BLaER1 (cell line): ENCODE results near the gene KAZN.

Source experiments
- H3K27ac ChIP-seq: shearing (Covaris generic); formaldehyde crosslinking; 2 replicates; pipeline ENCODE4 v1.8.1; 2022
- H3K27me3 ChIP-seq: shearing (Covaris generic); formaldehyde crosslinking; 2 replicates; pipeline ENCODE4 v1.8.1; 2022
- H3K36me3 ChIP-seq: shearing (Covaris generic); formaldehyde crosslinking; 2 replicates; pipeline ENCODE4 v1.8.1; 2022
- H3K4me1 ChIP-seq: shearing (Covaris generic); formaldehyde crosslinking; 2 replicates; pipeline ENCODE4 v1.8.1; 2022
- H3K4me2 ChIP-seq: shearing (Covaris generic); formaldehyde crosslinking; 2 replicates; pipeline ENCODE4 v1.8.1; 2022
- H3K4me3 ChIP-seq: shearing (Covaris generic); formaldehyde crosslinking; 2 replicates; pipeline ENCODE4 v1.8.1; 2022
- H3K9ac ChIP-seq: shearing (Covaris generic); formaldehyde crosslinking; 2 replicates; pipeline ENCODE4 v1.8.1; 2022
- H3K9me3 ChIP-seq: shearing (Covaris generic); formaldehyde crosslinking; 2 replicates; pipeline ENCODE4 v1.8.1; 2022
- H4K20me1 ChIP-seq: shearing (Covaris generic); formaldehyde crosslinking; 2 replicates; pipeline ENCODE4 v1.8.1; 2022
- Cebpa-rat ChIP-seq: shearing (Covaris generic); IDR thresholded peaks from 2 replicates; pipeline ENCODE4 v1.8.1; 2022

Gene KAZN

GRCh38 chr1:14806772-14807171, 208.3 kb downstream of the KAZN start:
- no peaks in the 10 kb centered on the region for H3K27me3 ChIP-seq
- no peak overlapping the region for H3K4me3 ChIP-seq
- no peak for TF ChIP-seq Cebpa-rat
- peaks cover 33% of the 10 kb centered on the region for H3K9me3 ChIP-seq
- no peaks in the 10 kb centered on the region for H3K36me3 ChIP-seq
- H3K4me1 ChIP-seq: peaks cover 15% of the 10 kb centered on the region
- no peaks in the 10 kb centered on the region for H4K20me1 ChIP-seq
- H3K4me2 ChIP-seq: no peak overlapping the region
- H3K9ac ChIP-seq: no peak overlapping the region
- H3K27ac ChIP-seq: no peak overlapping the region

- H3K27ac ChIP-seq: no peak overlapping the region
- H3K4me3 ChIP-seq: no peak overlapping the region
- H3K4me2 ChIP-seq: no peak overlapping the region
Measured at GRCh38 chr1:14808768-14809167, 210.3 kb downstream of the KAZN start.

GRCh38 chr1:14809191-14809981, 210.9 kb downstream of the KAZN start:
- H3K9me3 ChIP-seq: peaks cover 33% of the 10 kb centered on the region
- no peak overlapping the region for H3K27ac ChIP-seq
- no peaks in the 10 kb centered on the region for H3K27me3 ChIP-seq
- TF ChIP-seq Cebpa-rat: no peak
- H3K4me2 ChIP-seq: no peak overlapping the region
- H3K4me1 ChIP-seq: peaks cover 15% of the 10 kb centered on the region
- no peaks in the 10 kb centered on the region for H3K36me3 ChIP-seq
- no peak overlapping the region for H3K4me3 ChIP-seq
- H3K9ac ChIP-seq: no peak overlapping the region
- H4K20me1 ChIP-seq: no peaks in the 10 kb centered on the region

More at GRCh38 chr1:14808768-14809167, 210.3 kb downstream of the KAZN start:
- Histone ChIP-seq H3K9ac (no peak overlapping the region), H3K4me1 (peaks cover 15% of the 10 kb centered on the region), H3K9me3 (peaks cover 33% of the 10 kb centered on the region), H3K27me3 (no peaks in the 10 kb centered on the region), H3K36me3 (no peaks in the 10 kb centered on the region), H4K20me1 (no peaks in the 10 kb centered on the region)
- no peak for TF ChIP-seq Cebpa-rat

- Histone ChIP-seq H3K36me3 (no peaks in the 10 kb centered on the region), H3K27me3 (no peaks in the 10 kb centered on the region), H3K9ac (no peak overlapping the region), H4K20me1 (no peaks in the 10 kb centered on the region), H3K4me3 (no peak overlapping the region), H3K4me2 (peak overlapping the region; percentile 74), H3K4me1 (peaks cover 11% of the 10 kb centered on the region), H3K9me3 (peaks cover 33% of the 10 kb centered on the region), H3K27ac (peak overlapping the region; percentile 45)
- no peak for TF ChIP-seq Cebpa-rat
Measured at GRCh38 chr1:14810595-14811361, 212.3 kb downstream of the KAZN start.

GRCh38 chr1:14811573-14811972, 213.1 kb downstream of the KAZN start:
- H3K4me1 ChIP-seq: peaks cover 11% of the 10 kb centered on the region
- no peak overlapping the region for H3K4me2 ChIP-seq
- H3K27ac ChIP-seq: no peak overlapping the region
- no peak overlapping the region for H3K4me3 ChIP-seq
- H3K36me3 ChIP-seq: no peaks in the 10 kb centered on the region
- H4K20me1 ChIP-seq: no peaks in the 10 kb centered on the region
- peaks cover 26% of the 10 kb centered on the region for H3K9me3 ChIP-seq
- H3K27me3 ChIP-seq: no peaks in the 10 kb centered on the region
- H3K9ac ChIP-seq: no peak overlapping the region
- no peak for TF ChIP-seq Cebpa-rat

GRCh38 chr1:14812189-14812588, 213.7 kb downstream of the KAZN start:
- Histone ChIP-seq H3K4me2 (no peak overlapping the region), H3K9me3 (peaks cover 20% of the 10 kb centered on the region), H3K27me3 (no peaks in the 10 kb centered on the region), H3K27ac (no peak overlapping the region), H3K36me3 (no peaks in the 10 kb centered on the region), H3K4me3 (no peak overlapping the region), H3K9ac (no peak overlapping the region), H4K20me1 (no peaks in the 10 kb centered on the region), H3K4me1 (peaks cover 11% of the 10 kb centered on the region)
- no peak for TF ChIP-seq Cebpa-rat

GRCh38 chr1:14815175-14815877, 216.8 kb downstream of the KAZN start:
- Histone ChIP-seq H4K20me1 (no peaks in the 10 kb centered on the region), H3K9ac (no peak overlapping the region)
- TF ChIP-seq Cebpa-rat: no peak

GRCh38 chr1:14817223-14818170, 219.0 kb downstream of the KAZN start:
- no peaks in the 10 kb centered on the region for H3K27me3 ChIP-seq
- H3K36me3 ChIP-seq: no peaks in the 10 kb centered on the region
- H3K4me3 ChIP-seq: no peak overlapping the region
- no peak overlapping the region for H3K4me2 ChIP-seq
- no peak for TF ChIP-seq Cebpa-rat
- no peaks in the 10 kb centered on the region for H3K9me3 ChIP-seq
- no peak overlapping the region for H3K9ac ChIP-seq
- H4K20me1 ChIP-seq: no peaks in the 10 kb centered on the region
- no peak overlapping the region for H3K27ac ChIP-seq
- H3K4me1 ChIP-seq: no peaks in the 10 kb centered on the region

More at GRCh38 chr1:14815175-14815877, 216.8 kb downstream of the KAZN start:
- H3K36me3 ChIP-seq: no peaks in the 10 kb centered on the region
- H3K4me2 ChIP-seq: no peak overlapping the region
- H3K4me1 ChIP-seq: peaks cover 9% of the 10 kb centered on the region
- no peaks in the 10 kb centered on the region for H3K27me3 ChIP-seq
- no peak overlapping the region for H3K27ac ChIP-seq
- H3K9me3 ChIP-seq: no peaks in the 10 kb centered on the region
- no peak overlapping the region for H3K4me3 ChIP-seq
